A549 (cell line): ENCODE data around the gene MACC1. TPM values are rescaled to one million over a fixed set of nuclear protein-coding genes. Genes with fewer than 3 reads are reported as not detected.

Experiments used
- ATAC-seq, 2 experiments: fragments of 200-7000 bp in 1 of 2; fragments of >200 bp in 1 of 2; cut with Nextera tagmentation in 1 of 2; cut with Tn5 transposase in 1 of 2; 3 replicates each; pipeline versions ENCODE4 v1.8.0 to v1.9.1; 2018 to 2020; ENCODE audit warnings: mild to moderate bottlenecking in 1 of 2, moderate library complexity in 1 of 2
- CTCF ChIA-PET: fragments of 300-600 bp; sonication (Branson Sonifier 250); formaldehyde crosslinking; extraction: SDS; loops from one replicate; lab custom pipeline; 2021; ENCODE audit warnings: antibody characterized with exemption, inconsistent platforms; lab: Yijun Ruan, JAX
- POLR2A ChIA-PET: fragments of 350-600 bp; formaldehyde crosslinking; extraction: SDS; loops from one replicate; lab custom pipeline; 2021; ENCODE audit warnings: antibody characterized with exemption, inconsistent platforms; lab: Yijun Ruan, JAX
- DNase-seq, 2 experiments: peaks; one replicate each; pipeline versions ENCODE4 v3.0.0 to v3.0.0-alpha.2; 2011 to 2016; ENCODE audit warnings: low read depth in 1 of 2, low spot score in 1 of 2
- FAIRE-seq: peaks from 2 replicates; lab custom pipeline; 2011; peaks lifted over from hg19 to GRCh38; lab: Jason Lieb, UNC
- H3K27ac ChIP-seq, 2 experiments: fragments of >200 bp; sonication (Bioruptor Twin); formaldehyde crosslinking; 3 replicates each; pipeline ENCODE4 v1.5.1; 2016 to 2017
- H3K4me1 ChIP-seq: fragments of >200 bp; sonication (Bioruptor Twin); formaldehyde crosslinking; 3 replicates; pipeline ENCODE4 v1.6.1; 2016
- H3K4me2 ChIP-seq: fragments of >200 bp; sonication (Bioruptor Twin); formaldehyde crosslinking; 3 replicates; pipeline ENCODE4 v1.6.1; 2016
- H3K4me3 ChIP-seq: fragments of >200 bp; sonication (Bioruptor Twin); formaldehyde crosslinking; 3 replicates; pipeline ENCODE4 v1.5.1; 2016
- H3K9me3 ChIP-seq: fragments of >200 bp; sonication (Bioruptor Twin); formaldehyde crosslinking; 3 replicates; pipeline ENCODE4 v1.6.1; 2016
- CBX8 ChIP-seq: fragments of 200-600 bp; sonication (generic); IDR thresholded peaks from 2 replicates; pipeline ENCODE4 v1.6.1; 2016
- CEBPB ChIP-seq, 2 experiments: fragments of >200 bp in 1 of 2; sonication (Bioruptor Twin) in 1 of 2; formaldehyde crosslinking in 1 of 2; IDR thresholded peaks; 2 replicates each; pipeline ENCODE4 v1.6.1; 2012 to 2016
- CHD4 ChIP-seq: fragments of 200-600 bp; sonication (generic); IDR thresholded peaks from 2 replicates; pipeline ENCODE4 v1.6.1; 2016; ENCODE audit warnings: antibody characterized with exemption, mild to moderate bottlenecking, borderline replicate concordance
- CTCF ChIP-seq: fragments of >200 bp; sonication (Bioruptor Twin); formaldehyde crosslinking; IDR thresholded peaks from 3 replicates; pipeline ENCODE4 v1.5.1; 2016
- EHF ChIP-seq: fragments of 250-450 bp; sonication (Bioruptor Pico); IDR thresholded peaks from 2 replicates; pipeline ENCODE4 v1.5.0; 2020; ENCODE audit warnings: mild to moderate bottlenecking
- EHMT2 ChIP-seq: fragments of 200-600 bp; sonication (generic); IDR thresholded peaks from 2 replicates; pipeline ENCODE4 v1.6.1; 2016; ENCODE audit warnings: antibody characterized with exemption, low read depth, mild to moderate bottlenecking, moderate library complexity
- ELK1 ChIP-seq: fragments of 150-350 bp; IDR thresholded peaks from 2 replicates; pipeline ENCODE4 v1.6.1; 2014; ENCODE audit warnings: low read depth, mild to moderate bottlenecking, low read length
- EP300 ChIP-seq, 2 experiments: fragments of >200 bp; sonication (Bioruptor Twin); formaldehyde crosslinking; IDR thresholded peaks; 2 replicates in 1 of 2; 3 replicates in 1 of 2; pipeline ENCODE4 v1.6.1; 2016 to 2017
- ESRRA ChIP-seq: fragments of 150-350 bp; IDR thresholded peaks from 2 replicates; pipeline ENCODE4 v1.6.1; 2014; ENCODE audit warnings: mild to moderate bottlenecking, low read length, borderline replicate concordance
- FOXS1 ChIP-seq: fragments of 250-450 bp; sonication (Bioruptor Pico); IDR thresholded peaks from 2 replicates; pipeline ENCODE4 v1.5.0; 2020; ENCODE audit warnings: mild to moderate bottlenecking, moderate library complexity
- HOXA7 ChIP-seq: fragments of 250-450 bp; sonication (Bioruptor Pico); IDR thresholded peaks from 2 replicates; pipeline ENCODE4 v1.5.0; 2020; ENCODE audit warnings: mild to moderate bottlenecking, moderate library complexity
- HOXB13 ChIP-seq: fragments of 250-450 bp; sonication (Bioruptor Pico); IDR thresholded peaks from 2 replicates; pipeline ENCODE4 v1.5.0; 2020; ENCODE audit warnings: low read depth, mild to moderate bottlenecking, moderate library complexity
- JUN ChIP-seq, 2 experiments: fragments of >200 bp; sonication (Bioruptor Twin); formaldehyde crosslinking; IDR thresholded peaks; 2 replicates in 1 of 2; 3 replicates in 1 of 2; pipeline ENCODE4 v1.6.1; 2016 to 2017
- KDM1A ChIP-seq: fragments of 200-600 bp; sonication (generic); IDR thresholded peaks from 2 replicates; pipeline ENCODE4 v1.6.1; 2016; ENCODE audit warnings: low read depth, mild to moderate bottlenecking
- MAFK ChIP-seq: fragments of 450-650 bp; IDR thresholded peaks from 2 replicates; pipeline ENCODE4 v1.6.1; 2014; ENCODE audit not compliant: partially characterized antibody
- MAX ChIP-seq: IDR thresholded peaks from 2 replicates; pipeline ENCODE4 v1.6.1; 2012
- MAZ ChIP-seq: fragments of 150-350 bp; IDR thresholded peaks from 2 replicates; pipeline ENCODE4 v1.6.1; 2014; ENCODE audit warnings: antibody characterized with exemption, low read depth, low read length, borderline replicate concordance
- NFE2L2 ChIP-seq: fragments of 150-350 bp; conservative IDR thresholded peaks from 2 replicates; pipeline ENCODE4 v1.6.1; 2014; ENCODE audit warnings: low read length
- NR3C1 ChIP-seq: fragments of >200 bp; sonication (Bioruptor Twin); formaldehyde crosslinking; IDR thresholded peaks from 3 replicates; pipeline ENCODE4 v1.6.1; 2017
- PBX3 ChIP-seq: IDR thresholded peaks from 2 replicates; pipeline ENCODE4 v1.6.1; 2012
- PHF8 ChIP-seq: fragments of 200-600 bp; sonication (generic); IDR thresholded peaks from 2 replicates; pipeline ENCODE4 v1.6.1; 2016; ENCODE audit warnings: low read depth, mild to moderate bottlenecking, antibody characterized with exemption, moderate library complexity, borderline replicate concordance
- POLR2A ChIP-seq: IDR thresholded peaks from 2 replicates; pipeline ENCODE4 v1.6.1; 2012; ENCODE audit warnings: mild to moderate bottlenecking, low read length
- POLR2AphosphoS2 ChIP-seq: conservative IDR thresholded peaks from 2 replicates; pipeline ENCODE4 v1.6.1; 2012; ENCODE audit warnings: low read length, improper control_type of control experiment, inconsistent platforms
- RAD21 ChIP-seq, 2 experiments: fragments of >200 bp in 1 of 2; sonication (Bioruptor Twin) in 1 of 2; formaldehyde crosslinking in 1 of 2; IDR thresholded peaks in 1 of 2; conservative IDR thresholded peaks in 1 of 2; 2 replicates in 1 of 2; 3 replicates in 1 of 2; pipeline ENCODE4 v1.6.1; 2012 to 2018; ENCODE audit warnings: inconsistent platforms in 1 of 2
- RARB ChIP-seq: fragments of 250-450 bp; sonication (Bioruptor Pico); IDR thresholded peaks from 2 replicates; pipeline ENCODE4 v1.8.0; 2021; ENCODE audit warnings: mild to moderate bottlenecking, moderate library complexity
- RCOR1 ChIP-seq: fragments of 150-350 bp; IDR thresholded peaks from 2 replicates; pipeline ENCODE4 v1.6.1; 2014; ENCODE audit warnings: antibody characterized with exemption, low read length, low read depth
- RFX5 ChIP-seq: fragments of 450-650 bp; IDR thresholded peaks from 2 replicates; pipeline ENCODE4 v1.7.1; 2014; ENCODE audit warnings: antibody characterized with exemption, mild to moderate bottlenecking, moderate library complexity
- WGBS: methylation state at CpG from one replicate; pipeline ENCODE4 v1.1.6; 2017; ENCODE audit errors: missing lambda C conversion rate; 5-methylcytosine and 5-hydroxymethylcytosine counted together
- polyA plus RNA-seq, 4 experiments: library from polyadenylated mRNA; depleted of rRNA in 3 of 4; stranded (reverse); fragments of >200 nt; fragmentation: RNase III in 1 of 4; extraction: RNeasy Plus Mini Kit Qiagen cat#74134 plus additional on column Dnase treatment in 1 of 4; gene quantifications; 2 replicates in 3 of 4; 3 replicates in 1 of 4; pipeline ENCODE4 v1.2.3, GENCODE V29; 2011 to 2017
- TF ChIP-seq, protein P1 (sequence below): IDR thresholded peaks from 2 replicates; pipeline ENCODE4 v1.6.1; 2012; ENCODE audit warnings: low read depth, borderline replicate concordance
- TF ChIP-seq, protein P2 (sequence below): fragments of >200 bp; sonication (Bioruptor Twin); formaldehyde crosslinking; IDR thresholded peaks from 3 replicates; pipeline ENCODE4 v1.6.1; 2016

MACC1 gene
- polyA plus RNA-seq, 2 of the 4 experiments (the other 2 are of a cell fraction) = 0.01 TPM; not detected in 1

DNA sequence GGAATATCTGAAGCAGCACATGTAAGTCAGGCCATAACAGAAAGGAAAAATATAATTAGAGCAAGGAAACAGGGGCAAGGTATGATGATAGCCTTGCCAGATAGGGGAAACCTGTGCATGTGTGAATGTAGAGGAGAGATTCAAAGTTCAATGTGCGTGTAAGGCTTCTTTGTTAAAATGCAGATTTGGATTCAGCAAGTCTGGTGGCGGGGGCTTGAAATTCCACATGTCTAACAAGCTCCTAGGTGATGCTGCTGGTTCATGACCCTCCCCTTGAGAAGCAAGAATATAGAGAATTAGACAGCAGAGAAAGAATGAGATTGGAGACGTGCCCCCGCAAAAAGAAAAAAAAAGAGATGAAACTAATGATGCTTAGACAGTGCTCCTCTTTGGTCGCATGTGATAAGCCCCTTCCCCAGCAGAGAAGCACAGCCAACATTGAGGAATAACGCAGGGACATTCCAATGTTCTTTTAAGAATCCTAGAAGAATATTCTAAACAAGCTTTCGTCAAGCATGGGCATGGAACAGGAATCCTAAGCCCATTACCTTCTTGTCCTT, 21.1 kb upstream of the MACC1 start:
- 55% methylated on average over 7 of the region's 7 CpGs for WGBS
- Histone ChIP-seq H3K27ac (no peak overlapping the region), H3K4me3 (no peak overlapping the region), H3K4me1 (no peaks in the 10 kb centered on the region), H3K9me3 (no peaks in the 10 kb centered on the region), H3K4me2 (no peak overlapping the region)
- ATAC-seq (no peak), FAIRE-seq (no peak), DNase-seq (no peak)
- no peak for TF ChIP-seq RARB (CRISPR knock-in tag)
- no peak for TF ChIP-seq MAX
- TF ChIP-seq EHF (CRISPR knock-in tag) = no peak
- no peak for TF ChIP-seq HOXA7
- no peak for TF ChIP-seq NR3C1
- no peak for TF ChIP-seq PBX3
- no peak for TF ChIP-seq MAZ
- no peak for TF ChIP-seq POLR2AphosphoS2
- TF ChIP-seq CTCF = no peak
- TF ChIP-seq ESRRA = no peak
- no peak for TF ChIP-seq CHD4
- TF ChIP-seq RCOR1 = no peak
- TF ChIP-seq, protein P1, sequence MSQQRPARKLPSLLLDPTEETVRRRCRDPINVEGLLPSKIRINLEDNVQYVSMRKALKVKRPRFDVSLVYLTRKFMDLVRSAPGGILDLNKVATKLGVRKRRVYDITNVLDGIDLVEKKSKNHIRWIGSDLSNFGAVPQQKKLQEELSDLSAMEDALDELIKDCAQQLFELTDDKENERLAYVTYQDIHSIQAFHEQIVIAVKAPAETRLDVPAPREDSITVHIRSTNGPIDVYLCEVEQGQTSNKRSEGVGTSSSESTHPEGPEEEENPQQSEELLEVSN = no peak
- POLR2A ChIA-PET = no interaction called here
- CTCF ChIA-PET = no interaction called here

GRCh38 chr7:20237464-20238193, 20.4 kb upstream of the MACC1 start:
- ATAC-seq = no peak
- H3K4me1 ChIP-seq = no peaks in the 10 kb centered on the region

DNA sequence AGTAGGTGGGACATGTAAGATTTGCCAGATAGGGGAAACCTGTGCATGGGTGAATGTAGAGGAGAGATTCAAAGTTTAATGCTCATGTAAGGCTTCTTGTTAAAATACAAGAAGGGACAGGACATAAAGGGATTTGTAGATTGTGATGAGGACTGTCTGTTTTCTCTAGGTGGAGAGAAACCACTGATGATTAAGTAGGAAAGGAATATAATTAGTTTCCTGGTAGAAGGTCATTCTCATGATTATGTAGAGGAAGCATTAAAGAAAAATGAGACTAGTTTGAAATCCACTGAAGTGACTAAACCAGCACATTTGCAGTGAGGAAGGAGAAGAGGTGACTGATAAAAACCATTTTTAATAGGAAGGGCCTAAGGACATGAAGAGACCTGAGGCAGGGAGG, 19.6 kb upstream of the MACC1 start:
- Histone ChIP-seq H3K27ac (no peak overlapping the region), H3K4me1 (no peaks in the 10 kb centered on the region), H3K4me2 (no peak overlapping the region), H3K4me3 (no peak overlapping the region), H3K9me3 (no peaks in the 10 kb centered on the region)
- POLR2A ChIA-PET = no interaction called here
- ATAC-seq (no peak), DNase-seq (no peak), FAIRE-seq (no peak)
- CTCF ChIA-PET = interaction anchor here (1.0 kb wide), 1 partner anchor 17 kb away, joined by 3 read pairs; no protein-coding TSS in a partner anchor
- TF ChIP-seq ESRRA (no peak), KDM1A (no peak), MAFK (no peak), RFX5 (no peak), ELK1 (no peak), NFE2L2 (no peak), EHMT2 (no peak), POLR2A (no peak), RAD21 (conservative IDR thresholded peaks at IDR 0.05 in 1 of 2, IDR thresholded peaks at IDR 0.05 in 1 of 2) (no peak), CBX8 (no peak), HOXB13 (CRISPR knock-in tag) (no peak), PHF8 (no peak)
- TF ChIP-seq, protein P1 = no peak

More at GRCh38 chr7:20237464-20238193, 20.4 kb upstream of the MACC1 start:
- FAIRE-seq = no peak
- ChIA-PET POLR2A (no interaction called here), CTCF (interaction anchor here (0.6 to 1.0 kb wide), 3 partner anchors 10 to 643 kb away, joined by 3 read pairs; no protein-coding TSS in a partner anchor)
- WGBS = 45% methylated on average over 2 of the region's 2 CpGs
- no peaks in the 10 kb centered on the region for H3K9me3 ChIP-seq
- TF ChIP-seq JUN (IDR thresholded peaks at IDR 0.05) (no peak), NR3C1 (no peak), EHF (CRISPR knock-in tag) (no peak), CEBPB (IDR thresholded peaks at IDR 0.05) (no peak), ESRRA (no peak), EP300 (IDR thresholded peaks at IDR 0.05) (no peak), FOXS1 (no peak)
- TF ChIP-seq, protein P2, sequence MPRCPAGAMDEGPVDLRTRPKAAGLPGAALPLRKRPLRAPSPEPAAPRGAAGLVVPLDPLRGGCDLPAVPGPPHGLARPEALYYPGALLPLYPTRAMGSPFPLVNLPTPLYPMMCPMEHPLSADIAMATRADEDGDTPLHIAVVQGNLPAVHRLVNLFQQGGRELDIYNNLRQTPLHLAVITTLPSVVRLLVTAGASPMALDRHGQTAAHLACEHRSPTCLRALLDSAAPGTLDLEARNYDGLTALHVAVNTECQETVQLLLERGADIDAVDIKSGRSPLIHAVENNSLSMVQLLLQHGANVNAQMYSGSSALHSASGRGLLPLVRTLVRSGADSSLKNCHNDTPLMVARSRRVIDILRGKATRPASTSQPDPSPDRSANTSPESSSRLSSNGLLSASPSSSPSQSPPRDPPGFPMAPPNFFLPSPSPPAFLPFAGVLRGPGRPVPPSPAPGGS = no peak
- TF ChIP-seq, all 56 proteins: peak for 0
- Histone ChIP-seq H3K4me3 (no peak overlapping the region), H3K27ac (no peak overlapping the region), H3K4me2 (no peak overlapping the region)
- no peak for DNase-seq
